Upper lobe of left lung (tissue), 6 donors: ENCODE measurements around the gene MAD1L1. TPM values are rescaled to one million over a fixed set of nuclear protein-coding genes. Genes with fewer than 3 reads are reported as not detected.

ENCODE experiments used
- ATAC-seq, 2 donors: fragments of 200-7000 bp; cut with Tn5 transposase; one replicate each; pipeline ENCODE4 v1.9.1; 2022; ENCODE audit warnings: mild to moderate bottlenecking in 2 of 2, moderate library complexity in 2 of 2; ENCODE audit not compliant: low FRiP score in 2 of 2
- DNase-seq, 2 donors: peaks; one replicate each; pipeline ENCODE4 v3.0.0-alpha.2; 2019 to 2020
- H3K27ac ChIP-seq, 4 donors: fragments of 200-600 bp; sonication (generic); one replicate each; pipeline ENCODE4 v1.5.1; 2016 to 2019
- H3K27me3 ChIP-seq, 4 donors: fragments of 200-600 bp; sonication (generic); one replicate each; pipeline ENCODE4 v1.5.1; 2017 to 2019
- H3K36me3 ChIP-seq, 4 donors: fragments of 200-600 bp; sonication (generic); one replicate each; pipeline ENCODE4 v1.5.1; 2016 to 2019
- H3K4me1 ChIP-seq, 4 donors: fragments of 200-600 bp; sonication (generic); one replicate each; pipeline ENCODE4 v1.5.1; 2018 to 2019
- H3K4me3 ChIP-seq, 4 donors: fragments of 200-600 bp; sonication (generic); one replicate each; pipeline ENCODE4 v1.5.1; 2017 to 2019; ENCODE audit warnings: mild to moderate bottlenecking in 2 of 4, moderate library complexity in 1 of 4
- H3K9me3 ChIP-seq, 4 donors: fragments of 200-600 bp; sonication (generic); one replicate each; pipeline ENCODE4 v1.5.1; 2018 to 2019
- EP300 ChIP-seq, 4 donors: sonication (generic); formaldehyde crosslinking; IDR thresholded peaks; one replicate each; pipeline ENCODE4 v1.5.1; 2017; ENCODE audit warnings: antibody characterized with exemption in 4 of 4, control low read depth in 2 of 4
- POLR2A ChIP-seq, 4 donors: fragments of 450-650 bp; IDR thresholded peaks; one replicate each; pipeline ENCODE4 v1.5.1; 2016 to 2017; ENCODE audit warnings: antibody characterized with exemption in 4 of 4, mild to moderate bottlenecking in 2 of 4
- POLR2AphosphoS5 ChIP-seq, 2 donors: sonication (generic); formaldehyde crosslinking; IDR thresholded peaks; one replicate each; pipeline ENCODE4 v1.5.1; 2017; ENCODE audit warnings: antibody characterized with exemption in 2 of 2
- WGBS, 2 donors: methylation state at CpG; one replicate each; pipeline ENCODE4 v1.1.5; 2017 to 2018; 5-methylcytosine and 5-hydroxymethylcytosine counted together
- total RNA-seq, 6 donors: library from RNA; depleted of rRNA in 4 of 6; stranded (reverse); fragments of >200 nt in 4 of 6; gene quantifications; one replicate each; pipeline versions ENCODE4 v1.1.0 to v1.2.1, GENCODE V29; 2016 to 2021
- TF ChIP-seq, protein P1 (sequence below), 6 experiments: fragments of 450-650 bp in 4 of 6; fragments of 200-600 bp in 2 of 6; sonication (generic) in 2 of 6; IDR thresholded peaks; one replicate each; pipeline ENCODE4 v1.5.1; 2016 to 2019; ENCODE audit warnings: antibody characterized with exemption in 6 of 6
- donor health status: DM: no; HTN: no; CAD: no; lungs with moderate emphysema.
- donor health status: DM: no; HTN: yes; CAD: no; lungs with severe emphysema.

The MAD1L1 gene
- total RNA-seq, 6 donors from 2014 or later, result 40.6 to 364 (median 65.6) TPM

DNA sequence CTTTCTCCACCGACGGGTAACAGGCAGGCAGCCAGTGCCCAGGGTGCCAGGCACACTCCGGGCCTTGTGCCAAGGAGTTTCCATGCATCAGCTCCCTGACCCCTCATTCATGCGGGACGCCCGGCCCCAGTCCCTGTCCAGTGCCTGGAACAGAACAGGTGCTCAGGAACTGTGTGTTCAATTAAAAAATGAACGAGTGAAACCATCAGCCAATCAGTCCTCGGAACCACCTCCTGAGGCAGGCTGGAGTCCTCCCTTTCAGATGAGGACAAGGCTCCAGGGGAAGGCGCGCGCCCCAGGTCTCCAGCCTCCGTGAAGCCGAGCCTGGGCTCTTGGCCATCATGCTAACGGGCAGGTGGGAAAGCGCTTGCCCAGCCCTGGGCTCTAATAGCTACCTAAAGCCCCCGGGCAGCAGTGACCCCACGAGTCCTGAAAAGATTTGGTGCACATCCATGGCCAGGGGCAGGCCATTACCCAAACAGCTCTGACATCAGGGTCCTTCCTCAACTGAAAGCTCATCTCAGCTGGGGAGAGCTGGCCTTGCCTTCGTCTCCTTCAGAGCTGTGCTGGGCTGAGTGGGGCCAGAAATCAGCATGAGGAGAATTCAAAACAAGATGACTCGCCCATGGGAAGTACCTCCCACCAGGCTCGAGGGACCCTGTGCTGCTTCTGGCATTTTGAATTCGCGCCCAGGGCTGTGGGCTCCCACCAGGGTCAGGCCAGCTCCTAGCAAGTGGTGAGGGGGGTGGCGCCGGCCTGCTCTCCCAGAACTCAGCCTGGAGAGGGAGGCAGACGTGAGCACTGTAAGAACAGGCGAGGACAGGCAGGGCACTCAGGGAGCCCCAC is 200.5 kb downstream of the MAD1L1 start:
- peak in 1 of 2 donors; percentile 60 for DNase-seq
- Histone ChIP-seq H3K27ac (no peak overlapping the region), H3K36me3 (no peaks in the 10 kb centered on the region), H3K27me3 (no peaks in the 10 kb centered on the region), H3K4me3 (no peak overlapping the region), H3K9me3 (peaks cover 0 to 15% (median 10%) of the 10 kb centered on the region in 4 donors), H3K4me1 (peaks cover 0 to 6% (median under 1%) of the 10 kb centered on the region in 4 donors)
- ATAC-seq, result peak in 1 of 2 donors; percentile 9
- TF ChIP-seq EP300 (IDR thresholded peaks at IDR 0.05) (no peak), POLR2AphosphoS5 (IDR thresholded peaks at IDR 0.05) (no peak)
- TF ChIP-seq, protein P1, sequence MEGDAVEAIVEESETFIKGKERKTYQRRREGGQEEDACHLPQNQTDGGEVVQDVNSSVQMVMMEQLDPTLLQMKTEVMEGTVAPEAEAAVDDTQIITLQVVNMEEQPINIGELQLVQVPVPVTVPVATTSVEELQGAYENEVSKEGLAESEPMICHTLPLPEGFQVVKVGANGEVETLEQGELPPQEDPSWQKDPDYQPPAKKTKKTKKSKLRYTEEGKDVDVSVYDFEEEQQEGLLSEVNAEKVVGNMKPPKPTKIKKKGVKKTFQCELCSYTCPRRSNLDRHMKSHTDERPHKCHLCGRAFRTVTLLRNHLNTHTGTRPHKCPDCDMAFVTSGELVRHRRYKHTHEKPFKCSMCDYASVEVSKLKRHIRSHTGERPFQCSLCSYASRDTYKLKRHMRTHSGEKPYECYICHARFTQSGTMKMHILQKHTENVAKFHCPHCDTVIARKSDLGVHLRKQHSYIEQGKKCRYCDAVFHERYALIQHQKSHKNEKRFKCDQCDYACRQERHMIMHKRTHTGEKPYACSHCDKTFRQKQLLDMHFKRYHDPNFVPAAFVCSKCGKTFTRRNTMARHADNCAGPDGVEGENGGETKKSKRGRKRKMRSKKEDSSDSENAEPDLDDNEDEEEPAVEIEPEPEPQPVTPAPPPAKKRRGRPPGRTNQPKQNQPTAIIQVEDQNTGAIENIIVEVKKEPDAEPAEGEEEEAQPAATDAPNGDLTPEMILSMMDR (IDR thresholded peaks at IDR 0.05), result no peak
- WGBS, 2 donors, result 86 to 88% methylated on average over 14 to 25 of the region's 26 CpGs

DNA sequence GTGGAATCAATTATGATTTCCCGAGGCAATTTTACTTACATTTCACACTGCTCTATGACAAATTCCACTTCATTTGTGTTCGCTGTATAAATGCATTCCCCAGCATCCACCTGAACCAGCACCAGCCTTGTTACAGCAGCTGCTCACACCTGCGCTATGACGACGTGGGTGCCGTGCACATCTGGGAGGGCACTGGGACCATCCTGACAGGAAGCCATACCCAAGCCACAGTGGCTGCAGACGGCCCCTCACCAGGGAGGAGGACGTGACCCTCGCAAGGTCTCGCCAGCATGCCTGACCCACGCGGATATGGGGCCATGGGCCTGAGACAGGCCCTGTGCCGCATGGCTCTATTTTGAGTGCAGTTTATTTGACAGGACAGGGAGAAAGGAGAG is 201.3 kb downstream of the MAD1L1 start:
- no peaks in the 10 kb centered on the region for H3K27me3 ChIP-seq
- TF ChIP-seq POLR2AphosphoS5 (IDR thresholded peaks at IDR 0.05) (no peak), EP300 (IDR thresholded peaks at IDR 0.05) (no peak), POLR2A (IDR thresholded peaks at IDR 0.05) (no peak)
- TF ChIP-seq, protein P1 (IDR thresholded peaks at IDR 0.05), result no peak
- WGBS, 2 donors, result 84 to 85% methylated on average over 6 to 13 of the region's 13 CpGs
- ATAC-seq, result no peak
- H3K4me1 ChIP-seq, result peaks cover 0 to 6% (median 0%) of the 10 kb centered on the region in 4 donors
- no peaks in the 10 kb centered on the region for H3K36me3 ChIP-seq
- DNase-seq, result peak in 1 of 2 donors; percentile 61
- peaks cover 0 to 15% (median 10%) of the 10 kb centered on the region in 4 donors for H3K9me3 ChIP-seq
- H3K4me3 ChIP-seq, result no peak overlapping the region
- H3K27ac ChIP-seq, result no peak overlapping the region

DNA sequence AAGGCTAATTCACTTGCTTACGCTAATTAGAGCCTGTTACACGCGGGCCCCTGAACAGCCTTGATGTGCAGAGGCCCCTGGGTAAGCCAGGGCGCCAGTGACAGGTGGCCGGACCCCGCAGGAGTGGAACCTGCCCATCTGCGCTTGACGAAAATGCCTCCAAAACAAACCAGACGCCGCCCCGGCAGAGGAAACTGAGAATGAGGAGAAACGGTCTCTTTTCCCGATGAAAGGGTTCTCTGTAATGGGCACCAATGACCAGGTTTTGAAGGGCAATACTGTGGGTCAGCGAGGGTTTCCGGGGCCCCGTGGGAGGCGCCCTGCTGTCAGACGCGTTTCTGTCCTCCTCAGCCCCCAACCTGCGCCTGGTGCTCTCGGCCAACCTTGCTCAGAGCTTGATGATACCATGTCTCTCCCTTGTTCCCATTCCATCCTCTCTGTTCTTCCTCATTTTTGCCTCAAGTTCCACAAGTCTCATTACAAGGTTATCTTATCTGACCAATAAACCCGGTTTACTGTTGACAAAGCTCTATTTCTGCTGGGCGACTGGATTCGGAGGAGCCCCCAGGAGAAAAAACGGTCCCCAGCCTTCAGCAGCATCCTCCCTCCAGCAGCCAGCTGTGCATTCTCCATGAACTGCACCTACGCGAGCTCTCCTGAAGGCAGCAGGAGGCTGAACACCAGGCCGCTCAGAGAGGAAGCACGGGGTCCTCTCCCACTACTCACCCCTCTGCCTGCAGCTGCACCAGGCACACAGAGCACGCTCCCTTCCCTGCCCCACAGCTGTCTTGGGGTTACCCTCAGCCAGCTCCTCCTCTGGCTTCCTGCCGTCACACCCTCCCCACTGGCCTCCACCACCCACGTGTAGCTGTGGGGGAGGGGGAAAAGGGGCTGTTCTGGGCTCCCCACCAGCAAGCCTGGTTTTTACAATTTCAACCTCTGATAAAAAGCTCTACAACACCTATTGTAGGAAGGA is 202.0 kb downstream of the MAD1L1 start:
- peak in 1 of 2 donors; percentile 19 for ATAC-seq
- peaks cover 0 to 15% (median 11%) of the 10 kb centered on the region in 4 donors for H3K9me3 ChIP-seq
- WGBS, 2 donors, result 87 to 90% methylated on average over 30 to 32 of the region's 32 CpGs

DNA sequence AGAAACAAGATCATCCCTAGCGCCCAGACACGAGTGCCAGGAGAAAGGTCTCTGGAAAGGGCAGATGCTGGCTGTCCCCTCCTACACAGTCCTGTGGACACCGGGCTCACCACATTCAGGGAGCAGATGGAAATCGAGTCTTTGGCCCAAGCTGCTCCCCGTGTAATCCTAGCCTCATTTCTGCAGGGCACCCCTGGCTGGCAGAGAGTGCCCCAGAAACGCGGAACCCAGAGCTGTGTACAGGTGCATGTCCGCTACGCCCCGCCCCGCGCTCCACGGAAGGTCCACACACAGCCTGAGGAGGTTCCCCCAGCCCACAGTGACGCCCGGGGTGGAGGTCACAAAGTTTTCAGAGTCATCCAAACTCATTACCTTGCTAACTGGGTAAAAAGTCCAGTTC is 202.8 kb downstream of the MAD1L1 start:
- Histone ChIP-seq H3K9me3 (peaks cover 6 to 22% (median 19%) of the 10 kb centered on the region in 4 donors), H3K36me3 (no peaks in the 10 kb centered on the region), H3K27me3 (no peaks in the 10 kb centered on the region), H3K27ac (no peak overlapping the region), H3K4me3 (no peak overlapping the region), H3K4me1 (peaks cover 0 to 6% (median 0%) of the 10 kb centered on the region in 4 donors)
- DNase-seq (peak in 1 of 2 donors; percentile 75), ATAC-seq (no peak)
- WGBS, 2 donors, result 97 to 99% methylated on average over 13 to 15 of the region's 15 CpGs
- TF ChIP-seq EP300 (IDR thresholded peaks at IDR 0.05) (no peak), POLR2A (IDR thresholded peaks at IDR 0.05) (no peak), POLR2AphosphoS5 (IDR thresholded peaks at IDR 0.05) (no peak)
- TF ChIP-seq, protein P1 (IDR thresholded peaks at IDR 0.05), result no peak

More for the DNA sequence above, 202.0 kb downstream of the MAD1L1 start:
- H3K27ac ChIP-seq, result no peak overlapping the region
- no peaks in the 10 kb centered on the region for H3K36me3 ChIP-seq
- no peak overlapping the region for H3K4me3 ChIP-seq
- no peaks in the 10 kb centered on the region for H3K27me3 ChIP-seq
- TF ChIP-seq POLR2AphosphoS5 (IDR thresholded peaks at IDR 0.05), result no peak
- no peak for TF ChIP-seq EP300 (IDR thresholded peaks at IDR 0.05)
- TF ChIP-seq, protein P1 (IDR thresholded peaks at IDR 0.05), result no peak
- H3K4me1 ChIP-seq, result peaks cover 0 to 6% (median 0%) of the 10 kb centered on the region in 4 donors
- DNase-seq, result no peak
